Measurements from ENCODE around the gene CX3CL1. TPM values are rescaled to one million over a fixed set of nuclear protein-coding genes. Genes with fewer than 3 reads are reported as not detected.
A peak's percentile ranks its signal among the peaks of the same experiment; 100 is the strongest.

The CX3CL1 gene
- total and polyA plus RNA-seq, 10 of the 15 experiments (the other 5 are each of a cell fraction or from before 2014, with no cell fraction given) = 0.03 to 1.2 (median 0.46) TPM

- TF ChIP-seq ZNF24 (IDR thresholded peaks at IDR 0.05) = no peak
- TF ChIP-seq NBN (IDR thresholded peaks at IDR 0.05) = no peak
- TF ChIP-seq ETV6 (conservative IDR thresholded peaks at IDR 0.05 in 1 of 2, IDR thresholded peaks at IDR 0.05 in 1 of 2; ENCODE audit: borderline replicate concordance in 1 of 2, low read depth in 1 of 2) = 0 out of 4 replicates have a peak, but pooled peaks of 1 of the 2 experiments have one; percentile 30
- TF ChIP-seq CUX1 (IDR thresholded peaks at IDR 0.05; ENCODE audit: insufficient replicate concordance, low read depth, low read length) = no peak
- TF ChIP-seq EGR1 (IDR thresholded peaks at IDR 0.05; ENCODE audit: borderline replicate concordance in 1 of 2, low read depth in 2 of 2, low read length in 2 of 2) = no peak
- no peak for TF ChIP-seq CHD1 (IDR thresholded peaks at IDR 0.05; ENCODE audit: low read depth, low read length)
- TF ChIP-seq NR2C1 (IDR thresholded peaks at IDR 0.05) = no peak
- peak; percentile 28; the same call in 1 of the 2 replicates for TF ChIP-seq CREM (IDR thresholded peaks at IDR 0.05; ENCODE audit: low read depth)
- no peak for TF ChIP-seq NFYB (IDR thresholded peaks at IDR 0.05; ENCODE audit: insufficient read depth, low read depth, low read length)
- no peak for TF ChIP-seq ZBTB4 (CRISPR knock-in tag; IDR thresholded peaks at IDR 0.05)
- TF ChIP-seq ATF3 (IDR thresholded peaks at IDR 0.05; ENCODE audit: borderline replicate concordance, extremely low read depth, low read depth, low read length) = no peak
- TF ChIP-seq RAD21 (IDR thresholded peaks at IDR 0.05; ENCODE audit: insufficient read depth, low read depth, low read length) = 0 out of 2 replicates have a peak, but pooled peaks have one; percentile 13
- no peak for TF ChIP-seq CHD2 (IDR thresholded peaks at IDR 0.05; ENCODE audit: borderline replicate concordance, low read depth, low read length)
- TF ChIP-seq E2F8 (IDR thresholded peaks at IDR 0.05; ENCODE audit: low read depth, partially characterized antibody) = no peak
- TF ChIP-seq MLLT1 (IDR thresholded peaks at IDR 0.05) = no peak
Measured at GRCh38 chr16:57411362-57411976, 39.2 kb downstream of the CX3CL1 start (continued).
